Left ventricle myocardium inferior (tissue), 1 donor: ENCODE results near the gene TRIM28. TPM values are rescaled to one million over a fixed set of nuclear protein-coding genes. Genes with fewer than 3 reads are reported as not detected.

Source experiments
- DNase-seq: peaks from one replicate; pipeline ENCODE4 v3.0.0-alpha.2; 2020
- H3K27ac ChIP-seq: fragments of 200-600 bp; replicated peaks from 2 replicates; pipeline ENCODE4 v1.8.0; 2021
- H3K27me3 ChIP-seq: fragments of 200-600 bp; 2 replicates; pipeline ENCODE4 v1.8.0; 2021; ENCODE audit warnings: low read depth
- H3K36me3 ChIP-seq: fragments of 200-600 bp; 2 replicates; pipeline ENCODE4 v1.8.0; 2021
- H3K4me1 ChIP-seq: fragments of 200-600 bp; 2 replicates; pipeline ENCODE4 v1.8.0; 2021
- H3K4me3 ChIP-seq: fragments of 200-600 bp; 2 replicates; pipeline ENCODE4 v1.8.0; 2021; ENCODE audit warnings: mild to moderate bottlenecking, moderate library complexity
- H3K9me3 ChIP-seq: fragments of 200-600 bp; replicated peaks from 2 replicates; pipeline ENCODE4 v1.8.0; 2021
- intact Hi-C: fragments of 100-400 bp; cut with micrococcal nuclease; formaldehyde crosslinking; loops from one replicate; pipeline ENCODE4 v1.11.0; 2022
- total RNA-seq: library from RNA; stranded (reverse); fragmentation: NEBNext Ultra II Directional; extraction: Animal tissue kit (Norgen Biotek cat#: 25700); gene quantifications from one replicate; pipeline ENCODE4 v1.2.1, GENCODE V29; 2021
- TF ChIP-seq, protein P1 (sequence below): fragments of 200-600 bp; IDR thresholded peaks from 2 replicates; pipeline ENCODE4 v1.8.0; 2021; ENCODE audit warnings: antibody characterized with exemption, mild to moderate bottlenecking, borderline replicate concordance
- donor health status: DM: no; HTN: yes; CAD: no; lungs with severe emphysema.

The TRIM28 gene
- total RNA-seq, 1 donor from 2014 or later, result 136 TPM

DNA sequence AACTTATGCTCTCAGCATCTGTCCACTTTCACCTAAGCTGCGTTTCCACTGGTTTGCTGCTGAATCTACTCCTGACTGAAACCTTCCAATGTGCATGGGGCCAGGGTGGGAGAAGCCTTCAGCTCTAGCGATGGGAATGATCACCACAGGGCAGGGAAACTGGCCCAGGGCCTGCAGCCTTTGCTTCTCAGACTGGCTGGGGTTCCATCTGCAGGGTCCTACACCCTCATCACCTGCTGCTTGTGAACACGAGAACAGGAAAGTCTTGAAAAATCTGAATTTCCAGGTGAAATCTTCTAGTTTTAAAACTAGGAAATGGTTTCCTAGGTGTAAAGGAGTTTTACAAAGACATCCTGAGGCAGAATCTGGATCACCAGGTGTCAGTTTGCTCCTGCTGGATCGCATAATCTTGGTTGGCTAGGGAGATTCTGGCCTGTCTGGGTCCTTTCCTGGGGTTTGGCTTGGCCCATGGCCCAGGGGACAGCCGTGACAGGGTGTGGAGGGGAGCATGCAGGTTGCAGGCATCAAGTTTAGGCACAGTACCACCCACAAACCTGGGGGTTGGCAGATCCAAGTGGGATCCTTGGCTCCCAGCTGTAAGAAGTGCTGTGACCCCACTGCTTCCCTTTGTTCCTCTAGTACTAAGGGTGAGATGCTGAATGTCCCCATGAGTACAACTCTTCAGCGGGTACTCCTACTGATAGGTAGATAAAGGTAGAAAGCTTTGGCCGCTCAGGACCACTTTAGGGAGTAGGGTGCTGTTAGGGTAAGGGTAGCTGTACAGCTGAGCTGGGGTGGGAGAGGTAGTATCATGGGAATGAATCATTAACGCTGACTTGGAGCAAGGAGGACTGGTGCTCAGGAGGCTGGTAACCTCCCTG lies 16.4 kb downstream of the TRIM28 start:
- peaks cover 19% of the 10 kb centered on the region for H3K36me3 ChIP-seq
- H3K27me3 ChIP-seq, result no peaks in the 10 kb centered on the region
- no peaks in the 10 kb centered on the region for H3K9me3 ChIP-seq
- intact Hi-C loops, result no loop called here
- TF ChIP-seq, protein P1, sequence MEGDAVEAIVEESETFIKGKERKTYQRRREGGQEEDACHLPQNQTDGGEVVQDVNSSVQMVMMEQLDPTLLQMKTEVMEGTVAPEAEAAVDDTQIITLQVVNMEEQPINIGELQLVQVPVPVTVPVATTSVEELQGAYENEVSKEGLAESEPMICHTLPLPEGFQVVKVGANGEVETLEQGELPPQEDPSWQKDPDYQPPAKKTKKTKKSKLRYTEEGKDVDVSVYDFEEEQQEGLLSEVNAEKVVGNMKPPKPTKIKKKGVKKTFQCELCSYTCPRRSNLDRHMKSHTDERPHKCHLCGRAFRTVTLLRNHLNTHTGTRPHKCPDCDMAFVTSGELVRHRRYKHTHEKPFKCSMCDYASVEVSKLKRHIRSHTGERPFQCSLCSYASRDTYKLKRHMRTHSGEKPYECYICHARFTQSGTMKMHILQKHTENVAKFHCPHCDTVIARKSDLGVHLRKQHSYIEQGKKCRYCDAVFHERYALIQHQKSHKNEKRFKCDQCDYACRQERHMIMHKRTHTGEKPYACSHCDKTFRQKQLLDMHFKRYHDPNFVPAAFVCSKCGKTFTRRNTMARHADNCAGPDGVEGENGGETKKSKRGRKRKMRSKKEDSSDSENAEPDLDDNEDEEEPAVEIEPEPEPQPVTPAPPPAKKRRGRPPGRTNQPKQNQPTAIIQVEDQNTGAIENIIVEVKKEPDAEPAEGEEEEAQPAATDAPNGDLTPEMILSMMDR, result no peak
- peaks cover 75% of the 10 kb centered on the region for H3K4me1 ChIP-seq
- peak; percentile 13 for DNase-seq
- H3K27ac ChIP-seq, result peak overlapping the region; percentile 100
- peak overlapping the region; percentile 87 for H3K4me3 ChIP-seq

DNA sequence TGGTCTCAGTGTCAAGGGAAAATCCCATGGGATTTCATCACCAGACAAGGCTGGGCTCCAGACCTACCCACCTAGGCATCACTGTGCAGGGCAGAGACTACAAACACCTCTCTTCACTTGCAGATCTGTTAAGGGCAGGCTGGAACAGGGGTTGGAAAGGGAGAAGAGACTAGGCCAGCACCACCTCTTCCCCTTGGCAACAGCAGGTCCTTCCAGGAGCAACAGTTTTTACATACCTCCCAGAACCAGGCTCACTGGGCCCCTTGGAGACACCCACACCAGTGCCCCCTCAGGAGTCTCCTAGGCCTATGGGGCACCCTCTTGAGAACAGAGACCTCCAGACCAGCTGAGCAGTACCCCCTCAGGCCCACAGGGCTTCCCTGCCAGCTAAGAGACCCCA lies 17.1 kb downstream of the TRIM28 start:
- H3K9me3 ChIP-seq, result no peaks in the 10 kb centered on the region
- H3K4me3 ChIP-seq, result no peak overlapping the region
- no peak for DNase-seq
- peaks cover 13% of the 10 kb centered on the region for H3K36me3 ChIP-seq
- no peaks in the 10 kb centered on the region for H3K27me3 ChIP-seq
- no peak overlapping the region for H3K27ac ChIP-seq
- H3K4me1 ChIP-seq, result peaks cover 68% of the 10 kb centered on the region
- TF ChIP-seq, protein P1, result no peak
- intact Hi-C loops, result no loop called here

DNA sequence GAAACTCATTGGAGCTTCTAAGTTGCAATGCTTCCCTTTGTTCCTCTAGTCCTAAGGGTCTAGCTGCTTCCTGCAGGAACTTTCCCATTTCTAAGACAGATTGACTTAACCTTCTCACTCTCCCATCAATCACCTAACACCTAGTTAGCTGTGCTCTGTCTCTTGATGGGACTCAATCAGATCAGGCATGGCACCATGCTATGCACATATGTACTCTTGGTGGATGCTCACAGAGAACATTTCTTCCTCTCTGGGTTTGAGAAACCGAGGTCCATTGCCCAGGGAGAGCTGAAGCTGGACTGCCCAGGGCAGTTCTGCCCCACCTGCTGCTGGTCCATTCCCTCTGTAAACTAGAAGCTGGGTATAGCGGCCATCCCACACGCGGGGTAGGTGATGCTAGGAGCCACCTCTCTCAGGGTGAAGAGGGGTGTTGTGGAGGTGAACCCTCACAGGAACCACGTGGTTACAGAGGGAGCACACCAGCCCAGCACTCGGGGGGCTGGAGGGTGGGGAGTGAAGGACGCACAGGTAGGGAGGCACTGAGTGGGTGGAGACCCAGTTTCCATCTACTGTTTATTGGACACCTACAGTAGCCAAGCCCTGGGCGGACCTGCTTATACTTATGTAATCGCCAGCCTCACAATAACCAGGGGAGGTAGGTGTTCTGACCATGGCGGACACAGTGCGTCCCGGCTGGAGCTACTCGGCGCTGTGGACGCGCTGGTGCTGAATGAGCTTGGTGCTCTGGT lies 17.7 kb downstream of the TRIM28 start:
- no peaks in the 10 kb centered on the region for H3K27me3 ChIP-seq
- TF ChIP-seq, protein P1, result no peak
- peaks cover 62% of the 10 kb centered on the region for H3K4me1 ChIP-seq
- no peak for DNase-seq
- intact Hi-C loops, result no loop called here
- peak overlapping the region; percentile 42 for H3K27ac ChIP-seq
- peaks cover 7% of the 10 kb centered on the region for H3K36me3 ChIP-seq
- H3K4me3 ChIP-seq, result peak overlapping the region; percentile 63
- no peaks in the 10 kb centered on the region for H3K9me3 ChIP-seq

DNA sequence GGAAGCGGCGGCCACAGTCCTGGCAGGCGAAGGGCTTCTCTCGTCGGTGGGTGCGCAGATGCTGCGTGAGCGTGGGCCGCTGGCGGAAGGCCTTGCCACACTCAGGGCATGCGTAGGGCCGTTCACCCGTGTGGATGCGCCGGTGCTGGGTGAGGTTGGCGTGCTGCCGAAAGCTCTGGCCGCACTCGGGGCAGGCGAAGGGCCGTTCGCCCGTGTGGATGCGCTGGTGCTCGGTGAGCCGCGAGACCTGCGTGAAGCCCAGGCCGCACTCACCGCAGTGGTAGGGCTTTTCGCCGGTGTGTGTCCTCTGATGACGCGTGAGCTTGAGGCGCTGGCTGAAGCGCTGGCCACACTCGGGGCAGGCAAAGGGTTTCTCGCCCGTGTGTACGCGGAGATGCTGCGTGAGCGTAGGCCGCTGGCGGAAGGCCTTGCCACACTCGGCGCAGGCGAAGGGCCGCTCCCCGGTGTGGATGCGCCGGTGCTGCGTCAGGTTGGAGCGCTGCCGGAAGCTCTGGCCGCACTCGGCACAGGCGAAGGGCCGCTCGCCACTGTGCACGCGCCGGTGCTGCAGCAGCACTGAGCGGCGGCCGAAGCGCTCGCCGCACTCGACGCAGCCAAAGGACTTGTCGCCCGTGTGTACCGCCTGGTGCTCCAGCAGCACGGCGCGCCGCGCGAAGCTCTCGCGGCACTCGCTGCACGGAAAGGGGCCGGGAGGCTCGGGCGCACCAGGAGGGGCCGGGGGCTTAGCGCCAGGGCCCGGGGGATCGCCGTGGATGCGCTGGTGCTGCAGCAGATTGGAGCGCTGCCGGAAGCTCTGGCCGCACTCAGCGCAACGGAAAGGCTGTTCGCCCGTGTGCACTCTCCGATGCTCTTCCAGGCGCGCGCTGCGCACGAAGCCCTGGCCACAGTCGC lies 18.5 kb downstream of the TRIM28 start:
- H3K27ac ChIP-seq, result peak overlapping the region; percentile 42
- intact Hi-C loops, result no loop called here
- DNase-seq, result peak; percentile 36

More for the DNA sequence above, 18.5 kb downstream of the TRIM28 start:
- no peaks in the 10 kb centered on the region for H3K9me3 ChIP-seq
- H3K36me3 ChIP-seq, result peaks cover 7% of the 10 kb centered on the region
- peaks cover 53% of the 10 kb centered on the region for H3K4me1 ChIP-seq
- TF ChIP-seq, protein P1, result no peak
- H3K4me3 ChIP-seq, result peak overlapping the region; percentile 63
- no peaks in the 10 kb centered on the region for H3K27me3 ChIP-seq
